SIG-M5 (cell line): ENCODE measurements around the gene ZNF219.

Source experiments
- DNase-seq: peaks from one replicate; lab custom pipeline; 2025; lab: John Stamatoyannopoulos, UW

Gene ZNF219

GRCh38 chr14:21087294-21088091 lies 11.0 kb downstream of the ZNF219 start:
- peak; percentile 73 for DNase-seq

GRCh38 chr14:21086908-21087293 lies 11.6 kb downstream of the ZNF219 start:
- no peak for DNase-seq

GRCh38 chr14:21084998-21085853 lies 13.2 kb downstream of the ZNF219 start:
- no peak for DNase-seq

- no peak for DNase-seq
Measured at GRCh38 chr14:21084396-21084795, 14.1 kb downstream of the ZNF219 start.

- DNase-seq, result no peak
Measured at GRCh38 chr14:21083565-21084325, 14.7 kb downstream of the ZNF219 start.

GRCh38 chr14:21081521-21082142 lies 16.8 kb downstream of the ZNF219 start:
- no peak for DNase-seq

- no peak for DNase-seq
Measured at GRCh38 chr14:21078726-21079125, 19.7 kb downstream of the ZNF219 start.

- no peak for DNase-seq
Measured at GRCh38 chr14:21078287-21078686, 20.2 kb downstream of the ZNF219 start.

- no peak for DNase-seq
Measured at GRCh38 chr14:21077672-21078071, 20.8 kb downstream of the ZNF219 start.

- DNase-seq, result no peak
Measured at GRCh38 chr14:21075719-21076437, 22.6 kb downstream of the ZNF219 start.

GRCh38 chr14:21074398-21075272 lies 23.8 kb downstream of the ZNF219 start:
- DNase-seq, result no peak

- DNase-seq, result no peak
Measured at GRCh38 chr14:21073921-21074320, 24.5 kb downstream of the ZNF219 start.

- DNase-seq, result no peak
Measured at GRCh38 chr14:21072781-21073339, 25.6 kb downstream of the ZNF219 start.

- DNase-seq, result peak; percentile 46
Measured at GRCh38 chr14:21072031-21072473, 26.4 kb downstream of the ZNF219 start.

- DNase-seq, result peak; percentile 69
Measured at GRCh38 chr14:21071225-21072030, 27.0 kb downstream of the ZNF219 start.

GRCh38 chr14:21070610-21071224 lies 27.7 kb downstream of the ZNF219 start:
- no peak for DNase-seq

- DNase-seq, result no peak
Measured at GRCh38 chr14:21070083-21070609, 28.3 kb downstream of the ZNF219 start, which contains the start of gene ARHGEF40. TSS of gene ARHGEF40 (plus strand) at chr14:21070304. CDS start at chr14:21070397, 93 bp downstream.
